A673 (cell line): ENCODE data around the gene WDR5B. TPM values are rescaled to one million over a fixed set of nuclear protein-coding genes. Genes with fewer than 3 reads are reported as not detected.

Experiments
- BruUV-seq: library from RNA; stranded (reverse); fragments of 400-500 nt; replicated peaks from 2 replicates; lab custom pipeline; 2021; lab: Mats Ljungman, UMichigan
- CTCF ChIA-PET: fragments of 300-600 bp; sonication (Branson Sonifier 250); formaldehyde crosslinking; loops from one replicate; lab custom pipeline; 2022; ENCODE audit warnings: antibody characterized with exemption; lab: Charles Lee
- POLR2A ChIA-PET: fragments of 300-600 bp; sonication (Branson Sonifier 250); formaldehyde crosslinking; loops from one replicate; lab custom pipeline; 2022; ENCODE audit warnings: antibody characterized with exemption; ENCODE audit not compliant: low non-redundant PET; lab: Charles Lee
- DNase-seq: peaks from one replicate; pipeline ENCODE4 v3.0.0-alpha.2; 2015; ENCODE audit warnings: low spot score
- H3K27ac ChIP-seq: fragments of 200-600 bp; sonication (generic); 2 replicates; pipeline ENCODE4 v1.5.1; 2016; ENCODE audit warnings: mixed run types, low read depth, mild to moderate bottlenecking, mixed read lengths, antibody characterized with exemption, low read length; ENCODE audit not compliant: poor library complexity, severe bottlenecking
- H3K27me3 ChIP-seq: fragments of 200-600 bp; sonication (generic); replicated peaks from 2 replicates; pipeline ENCODE4 v1.6.1; 2017; ENCODE audit warnings: mixed run types, low read depth, mild to moderate bottlenecking, mixed read lengths, antibody characterized with exemption, low read length; ENCODE audit not compliant: insufficient read depth, poor library complexity
- H3K36me3 ChIP-seq: fragments of 200-600 bp; sonication (generic); 2 replicates; pipeline ENCODE4 v1.6.1; 2016; ENCODE audit warnings: mixed run types, mild to moderate bottlenecking, mixed read lengths, antibody characterized with exemption, low read length; ENCODE audit not compliant: insufficient read depth, poor library complexity, severe bottlenecking
- H3K4me1 ChIP-seq: fragments of 200-600 bp; sonication (generic); 2 replicates; pipeline ENCODE4 v1.6.1; 2017; ENCODE audit warnings: mixed run types, mild to moderate bottlenecking, mixed read lengths, antibody characterized with exemption, low read length; ENCODE audit not compliant: insufficient read depth, poor library complexity, severe bottlenecking
- H3K4me3 ChIP-seq: fragments of 200-600 bp; sonication (generic); 2 replicates; pipeline ENCODE4 v1.5.1; 2016; ENCODE audit warnings: low read depth, mixed run types, mild to moderate bottlenecking, mixed read lengths, low read length; ENCODE audit not compliant: poor library complexity, severe bottlenecking
- H3K9me3 ChIP-seq: fragments of 200-600 bp; sonication (generic); 2 replicates; pipeline ENCODE4 v1.6.1; 2016; ENCODE audit warnings: mixed run types, low read depth, mild to moderate bottlenecking, mixed read lengths, antibody characterized with exemption, low read length; ENCODE audit not compliant: poor library complexity, severe bottlenecking
- CTCF ChIP-seq: fragments of 300-800, 200-600 bp; sonication (generic); conservative IDR thresholded peaks from 2 replicates; pipeline ENCODE4 v1.5.1; 2017; ENCODE audit warnings: low read depth, mild to moderate bottlenecking, antibody characterized with exemption, low read length, moderate library complexity, mixed read lengths
- EZH2 ChIP-seq: fragments of 200-600 bp; sonication (generic); IDR thresholded peaks from 2 replicates; pipeline ENCODE4 v1.6.1; 2017; ENCODE audit warnings: borderline replicate concordance, low read depth, mild to moderate bottlenecking, mixed read lengths, antibody characterized with exemption, low read length; ENCODE audit not compliant: poor library complexity, severe bottlenecking
- intact Hi-C: fragments of 100-400 bp; cut with micrococcal nuclease; formaldehyde crosslinking; loops from one replicate; pipeline ENCODE4 v1.10.0; 2022; ENCODE audit not compliant: unreplicated experiment
- total RNA-seq: library from RNA; stranded (reverse); gene quantifications from 2 replicates; pipeline ENCODE4 v1.2.3, GENCODE V29; 2021

WDR5B gene
- total RNA-seq, 1 experiment from 2014 or later: 4.6 TPM

GRCh38 chr3:122416966-122417365, 1.1 kb upstream of the WDR5B start:
- intact Hi-C loops: loop anchor here (10.0 kb wide), 1 partner anchor 872 kb away; the partner anchor contains the start of gene POLQ
- BruUV-seq: no TSS peak

GRCh38 chr3:122415104-122415744, 638 bp downstream of the WDR5B start:
- H3K27ac ChIP-seq: peak overlapping the region; percentile 85
- intact Hi-C loops: loop anchor here (10.0 kb wide), 1 partner anchor 870 kb away; the partner anchor contains the start of gene POLQ

More at GRCh38 chr3:122416966-122417365, 1.1 kb upstream of the WDR5B start:
- peak overlapping the region; percentile 85 for H3K27ac ChIP-seq
- POLR2A ChIA-PET: no interaction called here
- peaks cover 2% of the 10 kb centered on the region for H3K36me3 ChIP-seq
- peak overlapping the region; percentile 83 for H3K4me3 ChIP-seq
- H3K4me1 ChIP-seq: peaks cover 8% of the 10 kb centered on the region
- no peaks in the 10 kb centered on the region for H3K27me3 ChIP-seq
- DNase-seq: no peak
- TF ChIP-seq CTCF (no peak), EZH2 (no peak)
- CTCF ChIA-PET: interaction anchor here (1.9 kb wide), 1 partner anchor 24 kb away, joined by 6 read pairs; no protein-coding TSS in a partner anchor
- H3K9me3 ChIP-seq: no peaks in the 10 kb centered on the region

GRCh38 chr3:122414391-122414790, 1.5 kb downstream of the WDR5B start:
- no TSS peak for BruUV-seq
- POLR2A ChIA-PET: no interaction called here
- CTCF ChIA-PET: no interaction called here
- H3K4me1 ChIP-seq: peaks cover 8% of the 10 kb centered on the region
- H3K9me3 ChIP-seq: no peaks in the 10 kb centered on the region
- H3K27me3 ChIP-seq: no peaks in the 10 kb centered on the region
- peaks cover 10% of the 10 kb centered on the region for H3K36me3 ChIP-seq
- H3K27ac ChIP-seq: no peak overlapping the region
- no peak for DNase-seq
- intact Hi-C loops: loop anchor here (10.0 kb wide), 1 partner anchor 870 kb away; the partner anchor contains the start of gene POLQ
- TF ChIP-seq EZH2 (no peak), CTCF (no peak)
- no peak overlapping the region for H3K4me3 ChIP-seq

More at GRCh38 chr3:122415104-122415744, 638 bp downstream of the WDR5B start:
- peak; percentile 48 for DNase-seq
- Histone ChIP-seq H3K27me3 (no peaks in the 10 kb centered on the region), H3K36me3 (peaks cover 2% of the 10 kb centered on the region), H3K4me3 (peak overlapping the region; percentile 83), H3K4me1 (peaks cover 8% of the 10 kb centered on the region), H3K9me3 (no peaks in the 10 kb centered on the region)
- ChIA-PET POLR2A (interaction anchor here (0.7 kb wide), 1 partner anchor 705 kb away, joined by 6 read pairs; no protein-coding TSS in a partner anchor), CTCF (interaction anchor here (1.9 kb wide), 1 partner anchor 22 kb away, joined by 6 read pairs; no protein-coding TSS in a partner anchor)
- TF ChIP-seq CTCF (no peak), EZH2 (no peak)
- TSS peak; percentile 58 for BruUV-seq
